NOMO-1 treated with DMSO at 0.1 percent for 48 hours (cell line): ENCODE results near the gene POLD2.

Experiments used
- DNase-seq: peaks from one replicate; lab custom pipeline; 2025; ENCODE audit not compliant: unreplicated experiment; lab: John Stamatoyannopoulos, UW

Gene POLD2

GRCh38 chr7:44103566-44103922 is 19.8 kb downstream of the POLD2 start:
- DNase-seq, result no peak

- no peak for DNase-seq
These were observed 20.3 kb downstream of the POLD2 start for GRCh38 chr7:44102846-44103565.

GRCh38 chr7:44101966-44102845 is 21.1 kb downstream of the POLD2 start:
- DNase-seq, result no peak

- DNase-seq, result no peak
These were observed 21.9 kb downstream of the POLD2 start for GRCh38 chr7:44101303-44101965.

- no peak for DNase-seq
These were observed 22.7 kb downstream of the POLD2 start for GRCh38 chr7:44100458-44101302.

GRCh38 chr7:44099669-44100068 is 23.7 kb downstream of the POLD2 start:
- DNase-seq, result no peak

- DNase-seq, result no peak
These were observed 25.0 kb downstream of the POLD2 start for GRCh38 chr7:44098092-44099068.

- DNase-seq, result peak; percentile 28
These were observed 26.1 kb downstream of the POLD2 start for GRCh38 chr7:44097064-44097932.

GRCh38 chr7:44096326-44096881 is 26.9 kb downstream of the POLD2 start:
- DNase-seq, result no peak

GRCh38 chr7:44095781-44096180 is 27.6 kb downstream of the POLD2 start:
- no peak for DNase-seq

- no peak for DNase-seq
These were observed 28.3 kb downstream of the POLD2 start for GRCh38 chr7:44094883-44095592.

GRCh38 chr7:44094365-44094764 is 29.0 kb downstream of the POLD2 start:
- DNase-seq, result no peak

GRCh38 chr7:44093102-44093641 is 30.2 kb downstream of the POLD2 start:
- no peak for DNase-seq

GRCh38 chr7:44087911-44088838 is 35.2 kb downstream of the POLD2 start:
- DNase-seq, result no peak

GRCh38 chr7:44086627-44087026 is 36.7 kb downstream of the POLD2 start:
- no peak for DNase-seq

GRCh38 chr7:44085546-44085945 is 37.8 kb downstream of the POLD2 start:
- DNase-seq, result no peak
